Peyer's patch (tissue), 4 donors: ENCODE data around the gene MAP7D2. TPM values are rescaled to one million over a fixed set of nuclear protein-coding genes. Genes with fewer than 3 reads are reported as not detected.
"Not testable (repeated sequence)": the region's sequence is repeated elsewhere in the genome, so short reads cannot be mapped to it uniquely, and the experiment has no call there.

Experiments used
- DNase-seq, 3 donors: peaks; one replicate each; pipeline ENCODE4 v3.0.0-alpha.2; 2017 to 2019
- H3K27ac ChIP-seq, 4 donors: fragments of 200-600 bp; sonication (generic); one replicate each; pipeline ENCODE4 v1.5.1; 2016 to 2019
- H3K27me3 ChIP-seq, 2 donors: fragments of 200-600 bp; sonication (generic); one replicate each; pipeline ENCODE4 v1.5.1; 2019
- H3K36me3 ChIP-seq, 3 donors: fragments of 200-600 bp; sonication (generic); one replicate each; pipeline ENCODE4 v1.5.1; 2016 to 2019
- H3K4me1 ChIP-seq, 4 donors: fragments of 200-600 bp; sonication (generic); one replicate each; pipeline ENCODE4 v1.5.1; 2016 to 2019
- H3K4me3 ChIP-seq, 4 donors: fragments of 200-600 bp; sonication (generic); 1 replicate in 3 of 4; 2 replicates in 1 of 4; pipeline ENCODE4 v1.5.1; 2016 to 2019; ENCODE audit warnings: mild to moderate bottlenecking in 1 of 4
- H3K9me3 ChIP-seq, 4 donors: fragments of 200-600 bp; sonication (generic); one replicate each; pipeline ENCODE4 v1.5.1; 2016 to 2019; ENCODE audit warnings: mild to moderate bottlenecking in 1 of 4
- POLR2A ChIP-seq, 2 donors: fragments of 450-650 bp; IDR thresholded peaks; one replicate each; pipeline ENCODE4 v1.5.1; 2017; ENCODE audit warnings: antibody characterized with exemption in 2 of 2, mild to moderate bottlenecking in 2 of 2, moderate library complexity in 2 of 2
- total RNA-seq, 4 donors: library from RNA; depleted of rRNA; stranded (reverse); fragments of >200 nt; gene quantifications; one replicate each; pipeline ENCODE4 v1.1.0, GENCODE V29; 2016
- TF ChIP-seq, protein P1 (sequence below), 6 experiments: fragments of 450-650 bp in 4 of 6; fragments of 200-600 bp in 2 of 6; sonication (generic) in 1 of 6; IDR thresholded peaks; one replicate each; pipeline ENCODE4 v1.5.1; 2017 to 2019; ENCODE audit warnings: antibody characterized with exemption in 6 of 6, mild to moderate bottlenecking in 3 of 6, moderate library complexity in 1 of 6

MAP7D2 gene
- total RNA-seq = 1 to 10 TPM; 1.3 to 5.3 (median 2.9) TPM

DNA sequence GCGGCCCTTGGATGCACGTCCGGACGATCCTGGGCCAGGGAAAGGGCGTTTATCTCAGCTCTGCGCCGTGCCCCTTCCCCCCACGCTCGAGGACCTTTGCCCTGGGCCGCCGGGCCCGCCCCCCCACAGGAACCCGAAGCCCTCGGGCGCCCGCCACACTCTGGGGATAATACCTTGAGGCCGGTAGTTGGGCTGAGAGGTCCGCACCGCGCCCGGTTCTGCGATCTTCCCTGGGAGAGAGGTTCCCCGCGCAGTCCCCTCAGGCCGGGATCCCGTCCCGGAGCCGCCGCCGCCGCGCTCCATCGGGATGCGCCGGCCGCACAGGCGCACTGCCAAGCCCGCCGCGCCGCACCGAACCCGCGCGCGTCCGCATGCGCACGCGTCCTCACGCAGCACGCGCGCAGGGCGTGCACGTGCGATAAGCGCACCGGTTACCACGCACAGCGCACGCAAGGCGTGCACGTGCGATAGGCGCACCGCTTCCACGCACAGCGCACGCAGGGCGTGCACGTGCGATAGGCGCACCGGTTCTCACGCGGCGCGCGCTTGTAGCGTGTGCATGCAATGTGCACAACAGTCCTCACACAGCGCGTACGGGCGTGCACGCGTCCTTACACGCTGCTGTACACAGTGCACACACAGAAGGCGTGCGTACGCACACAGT, at the start of gene MAP7D2:
MAP7D2 (minus strand) TSS at position 331 of the 664 bp plus-strand sequence; CDS start at position 303, 28 bp downstream.
- H3K27ac ChIP-seq = no peak within 1 kb of the TSS
- TF ChIP-seq, protein P1, sequence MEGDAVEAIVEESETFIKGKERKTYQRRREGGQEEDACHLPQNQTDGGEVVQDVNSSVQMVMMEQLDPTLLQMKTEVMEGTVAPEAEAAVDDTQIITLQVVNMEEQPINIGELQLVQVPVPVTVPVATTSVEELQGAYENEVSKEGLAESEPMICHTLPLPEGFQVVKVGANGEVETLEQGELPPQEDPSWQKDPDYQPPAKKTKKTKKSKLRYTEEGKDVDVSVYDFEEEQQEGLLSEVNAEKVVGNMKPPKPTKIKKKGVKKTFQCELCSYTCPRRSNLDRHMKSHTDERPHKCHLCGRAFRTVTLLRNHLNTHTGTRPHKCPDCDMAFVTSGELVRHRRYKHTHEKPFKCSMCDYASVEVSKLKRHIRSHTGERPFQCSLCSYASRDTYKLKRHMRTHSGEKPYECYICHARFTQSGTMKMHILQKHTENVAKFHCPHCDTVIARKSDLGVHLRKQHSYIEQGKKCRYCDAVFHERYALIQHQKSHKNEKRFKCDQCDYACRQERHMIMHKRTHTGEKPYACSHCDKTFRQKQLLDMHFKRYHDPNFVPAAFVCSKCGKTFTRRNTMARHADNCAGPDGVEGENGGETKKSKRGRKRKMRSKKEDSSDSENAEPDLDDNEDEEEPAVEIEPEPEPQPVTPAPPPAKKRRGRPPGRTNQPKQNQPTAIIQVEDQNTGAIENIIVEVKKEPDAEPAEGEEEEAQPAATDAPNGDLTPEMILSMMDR (IDR thresholded peaks at IDR 0.05) = no peak
- no peak for TF ChIP-seq POLR2A (IDR thresholded peaks at IDR 0.05)
- H3K4me3 ChIP-seq = peak within 1 kb of the TSS in 2 of 4 donors; percentile 36 to 45
- H3K4me1 ChIP-seq = no peaks in the 10 kb centered on the region
- no peak for DNase-seq
- H3K9me3 ChIP-seq = no peaks in the 10 kb centered on the region
- no peaks in the 10 kb centered on the region for H3K36me3 ChIP-seq
- no peaks in the 10 kb centered on the region for H3K27me3 ChIP-seq

GRCh38 chrX:20162516-20162915, 45.8 kb upstream of the MAP7D2 start:
- H3K4me3 ChIP-seq, DNase-seq, H3K4me1 ChIP-seq, H3K27me3 ChIP-seq, H3K27ac ChIP-seq, H3K9me3 ChIP-seq: not testable (repeated sequence)
- H3K36me3 ChIP-seq = peaks cover 0 to 28% (median 0%) of the 10 kb centered on the region in 3 donors

- Histone ChIP-seq H3K27ac (no peak overlapping the region), H3K36me3 (peaks cover 0 to 40% (median 0%) of the 10 kb centered on the region in 3 donors), H3K4me1 (no peaks in the 10 kb centered on the region), H3K27me3 (no peaks in the 10 kb centered on the region), H3K4me3 (no peak overlapping the region), H3K9me3 (no peaks in the 10 kb centered on the region)
- no peak for TF ChIP-seq POLR2A (IDR thresholded peaks at IDR 0.05)
- TF ChIP-seq, protein P1 (IDR thresholded peaks at IDR 0.05) = no peak
- DNase-seq = no peak
These were observed 43.2 kb upstream of the MAP7D2 start for GRCh38 chrX:20159797-20160385.

DNA sequence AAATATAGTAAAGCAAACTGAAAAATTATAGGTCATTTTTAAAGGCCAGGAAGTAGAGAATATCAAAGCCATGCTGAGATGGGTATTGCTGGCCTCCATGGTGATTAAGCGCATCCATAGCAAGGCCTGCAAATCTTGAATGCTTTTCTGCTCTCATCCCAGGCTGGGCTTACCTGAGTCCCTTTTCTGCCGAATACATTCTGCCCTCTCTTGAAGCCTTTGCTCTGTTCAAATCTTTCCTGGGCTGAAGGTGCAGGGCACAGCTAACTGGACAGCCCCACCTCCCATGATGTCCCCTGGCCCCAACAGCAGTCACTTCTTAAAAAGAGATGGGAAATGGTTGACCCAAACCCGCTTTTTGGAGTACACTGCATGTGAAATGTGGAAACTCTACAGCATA, 35.0 kb upstream of the MAP7D2 start:
- Histone ChIP-seq H3K4me1 (no peaks in the 10 kb centered on the region), H3K4me3 (no peak overlapping the region), H3K27ac (no peak overlapping the region), H3K27me3 (no peaks in the 10 kb centered on the region), H3K9me3 (no peaks in the 10 kb centered on the region), H3K36me3 (peaks cover 0 to 34% (median 0%) of the 10 kb centered on the region in 3 donors)
- DNase-seq = no peak
- TF ChIP-seq, protein P1 (IDR thresholded peaks at IDR 0.05) = no peak
- TF ChIP-seq POLR2A (IDR thresholded peaks at IDR 0.05) = no peak

- DNase-seq = no peak
- Histone ChIP-seq H3K4me3 (no peak overlapping the region), H3K27me3 (no peaks in the 10 kb centered on the region), H3K4me1 (no peaks in the 10 kb centered on the region), H3K36me3 (peaks cover 0 to 14% (median 0%) of the 10 kb centered on the region in 3 donors), H3K9me3 (no peaks in the 10 kb centered on the region), H3K27ac (no peak overlapping the region)
- TF ChIP-seq POLR2A (IDR thresholded peaks at IDR 0.05) = no peak
- TF ChIP-seq, protein P1 (IDR thresholded peaks at IDR 0.05) = no peak
These were observed 32.6 kb upstream of the MAP7D2 start for GRCh38 chrX:20149326-20149725.

GRCh38 chrX:20147561-20147960, 30.9 kb upstream of the MAP7D2 start:
- no peak for TF ChIP-seq POLR2A (IDR thresholded peaks at IDR 0.05)
- TF ChIP-seq, protein P1 (IDR thresholded peaks at IDR 0.05) = no peak
- no peaks in the 10 kb centered on the region for H3K9me3 ChIP-seq
- no peaks in the 10 kb centered on the region for H3K27me3 ChIP-seq
- DNase-seq = no peak
- H3K4me1 ChIP-seq = no peaks in the 10 kb centered on the region
- no peak overlapping the region for H3K4me3 ChIP-seq
- H3K27ac ChIP-seq = no peak overlapping the region
- H3K36me3 ChIP-seq = no peaks in the 10 kb centered on the region
